ENCODE results near the gene ESF1.

DNA sequence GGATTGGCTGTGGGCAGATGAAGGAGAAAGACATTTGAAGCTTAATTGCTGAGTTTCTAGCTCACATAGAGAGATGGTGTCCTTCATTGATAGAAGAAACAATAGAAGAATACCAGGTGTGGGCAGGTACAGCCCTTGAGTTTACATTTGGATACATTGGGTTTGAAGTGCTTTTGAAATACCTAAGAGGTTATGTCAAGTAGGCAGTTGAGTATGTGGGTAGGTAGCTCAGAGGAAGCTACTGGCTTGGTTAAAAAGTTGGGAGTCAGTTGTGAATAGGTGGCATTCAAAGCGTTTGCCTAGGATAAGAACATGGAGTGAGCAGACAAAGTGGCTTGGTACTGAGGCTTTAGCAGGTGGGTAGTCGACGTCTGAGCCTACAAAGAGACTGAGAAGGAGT lies 25.1 kb upstream of the ESF1 start:
- TF ChIP-seq, protein P1, sequence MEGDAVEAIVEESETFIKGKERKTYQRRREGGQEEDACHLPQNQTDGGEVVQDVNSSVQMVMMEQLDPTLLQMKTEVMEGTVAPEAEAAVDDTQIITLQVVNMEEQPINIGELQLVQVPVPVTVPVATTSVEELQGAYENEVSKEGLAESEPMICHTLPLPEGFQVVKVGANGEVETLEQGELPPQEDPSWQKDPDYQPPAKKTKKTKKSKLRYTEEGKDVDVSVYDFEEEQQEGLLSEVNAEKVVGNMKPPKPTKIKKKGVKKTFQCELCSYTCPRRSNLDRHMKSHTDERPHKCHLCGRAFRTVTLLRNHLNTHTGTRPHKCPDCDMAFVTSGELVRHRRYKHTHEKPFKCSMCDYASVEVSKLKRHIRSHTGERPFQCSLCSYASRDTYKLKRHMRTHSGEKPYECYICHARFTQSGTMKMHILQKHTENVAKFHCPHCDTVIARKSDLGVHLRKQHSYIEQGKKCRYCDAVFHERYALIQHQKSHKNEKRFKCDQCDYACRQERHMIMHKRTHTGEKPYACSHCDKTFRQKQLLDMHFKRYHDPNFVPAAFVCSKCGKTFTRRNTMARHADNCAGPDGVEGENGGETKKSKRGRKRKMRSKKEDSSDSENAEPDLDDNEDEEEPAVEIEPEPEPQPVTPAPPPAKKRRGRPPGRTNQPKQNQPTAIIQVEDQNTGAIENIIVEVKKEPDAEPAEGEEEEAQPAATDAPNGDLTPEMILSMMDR (IDR thresholded peaks at IDR 0.05), result no peak
- TF ChIP-seq POLR2A (IDR thresholded peaks at IDR 0.05), result no peak
- TF ChIP-seq EP300 (IDR thresholded peaks at IDR 0.05), result peak in 1 of 4 donors; percentile 30

All from upper lobe of left lung (tissue), 4 donors.